ENCODE measurements around the gene IL11RA. TPM values are rescaled to one million over a fixed set of nuclear protein-coding genes. Genes with fewer than 3 reads are reported as not detected.

The IL11RA gene
- total and polyA plus RNA-seq, 10 of the 15 experiments (the other 5 are each of a cell fraction or from before 2014, with no cell fraction given), result 0.32 to 5.8 (median 2.2) TPM

GRCh38 chr9:34691936-34692315 lies 39.9 kb downstream of the IL11RA start:
- DNase-seq (ENCODE audit: low read depth, low spot score), result no peak
- CTCF ChIA-PET, result interaction anchor here (0.8 to 1.6 kb wide), 2 partner anchors 10 to 208 kb away, joined by 3 to 7 read pairs; no protein-coding TSS in a partner anchor

DNA sequence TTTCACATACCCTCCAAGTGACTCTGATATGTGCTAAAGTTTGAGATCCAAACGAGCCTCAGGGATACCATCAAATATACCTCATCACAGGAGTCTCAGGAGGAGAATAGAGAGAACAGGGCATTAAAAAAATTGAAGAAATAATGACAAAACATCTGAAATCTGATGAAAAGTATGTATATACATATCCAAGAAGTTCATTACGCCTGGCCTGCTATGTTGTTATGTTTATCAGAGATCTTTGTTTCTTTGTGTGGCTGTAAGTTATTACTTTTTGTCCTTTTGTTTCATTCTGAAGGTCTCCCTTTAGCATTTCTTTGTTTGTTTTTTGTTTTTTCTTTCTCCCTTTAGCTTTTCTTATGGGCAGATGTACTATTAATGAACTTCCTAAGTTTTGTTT lies 41.6 kb downstream of the IL11RA start:
- TF ChIP-seq HCFC1 (IDR thresholded peaks at IDR 0.05; ENCODE audit: low read length) (no peak), HDGF (IDR thresholded peaks at IDR 0.05) (no peak), HSF1 (IDR thresholded peaks at IDR 0.05; ENCODE audit: low read depth, low read length) (no peak), TCF3 (IDR thresholded peaks at IDR 0.05; ENCODE audit: borderline replicate concordance, insufficient read depth, low read depth, low read length) (no peak), POLR2A (IDR thresholded peaks at IDR 0.05; ENCODE audit: low read depth, low read length) (no peak), BMI1 (IDR thresholded peaks at IDR 0.05; ENCODE audit: borderline replicate concordance) (no peak), FOS (IDR thresholded peaks at IDR 0.05; ENCODE audit: borderline replicate concordance, extremely low read depth, insufficient read length) (no peak), SMC3 (IDR thresholded peaks at IDR 0.05; ENCODE audit: borderline replicate concordance, low read length) (no peak), POU2F2 (IDR thresholded peaks at IDR 0.05; ENCODE audit: borderline replicate concordance, low read depth, low read length) (no peak), ZNF24 (IDR thresholded peaks at IDR 0.05) (no peak), SUZ12 (IDR thresholded peaks at IDR 0.05; ENCODE audit: unreplicated experiment) (no peak)
- no peaks in the 10 kb centered on the region for H3K36me3 ChIP-seq (ENCODE audit: control insufficient read depth in 2 of 2, insufficient read depth in 2 of 2, low read length in 1 of 2)
- FAIRE-seq (no peak), ATAC-seq (no peak), DNase-seq (ENCODE audit: low read depth, low spot score) (no peak)
- H3K9ac ChIP-seq (ENCODE audit: control insufficient read depth, insufficient read depth, low read length), result no peak overlapping the region
- H2AFZ ChIP-seq (ENCODE audit: control insufficient read depth, low read depth, low read length), result no peak overlapping the region
- no peak overlapping the region for H3K4me3 ChIP-seq
- H3K79me2 ChIP-seq (ENCODE audit: control insufficient read depth, insufficient read depth, low read length), result no peaks in the 10 kb centered on the region
- H3K9me3 ChIP-seq (replicated peaks; ENCODE audit: control insufficient read depth, insufficient read depth, low read length), result no peaks in the 10 kb centered on the region
- peaks cover 0 to 4% of the 10 kb centered on the region in 2 experiments; a peak in 2 of 4 replicates for H3K27me3 ChIP-seq (replicated peaks in 1 of 2; ENCODE audit: control insufficient read depth in 2 of 2, insufficient read depth in 2 of 2, low read length in 1 of 2)
- intact Hi-C loops (cut with micrococcal nuclease; ENCODE audit: unreplicated experiment) (no loop called here), in situ Hi-C loops (cut with MboI) (no loop called here)
- POLR2A ChIA-PET, result interaction anchor here (0.7 kb wide), 1 partner anchor 708 kb away, joined by 4 read pairs; no protein-coding TSS in a partner anchor
- peaks cover 4% of the 10 kb centered on the region; the same call in 1 of the 2 replicates for H3K4me1 ChIP-seq (ENCODE audit: control insufficient read depth, insufficient read depth, low read length)
- BruUV-seq (replicated peaks), result no TSS peak
- CTCF ChIA-PET, result interaction anchor here (0.6 to 1.6 kb wide), 2 partner anchors 9 to 90 kb away, joined by 3 to 4 read pairs; no protein-coding TSS in a partner anchor
- SMC1A ChIA-PET (ENCODE audit: uncharacterized antibody, unreplicated experiment), result interaction anchor here (0.7 kb wide), 1 partner anchor 9 kb away, joined by 3 read pairs; no protein-coding TSS in a partner anchor
- RAD21 ChIA-PET (ENCODE audit: unreplicated experiment), result interaction anchor here (0.6 kb wide), 1 partner anchor 101 kb away, joined by 3 read pairs; no protein-coding TSS in a partner anchor
- 5% methylated on average over 2 of the region's 2 CpGs for WGBS (ENCODE audit: insufficient coverage, insufficient replicate concordance, low lambda C conversion rate, missing lambda C conversion rate)
- no peak overlapping the region for H3K4me2 ChIP-seq (ENCODE audit: control insufficient read depth, insufficient read depth)
- H4K20me1 ChIP-seq (ENCODE audit: control insufficient read depth, insufficient read depth), result no peaks in the 10 kb centered on the region
- no peak overlapping the region for H3K27ac ChIP-seq (ENCODE audit: control insufficient read depth, insufficient read depth)

More at GRCh38 chr9:34691936-34692315, 39.9 kb downstream of the IL11RA start:
- Histone ChIP-seq H3K36me3 (ENCODE audit: control insufficient read depth in 2 of 2, insufficient read depth in 2 of 2, low read length in 1 of 2) (no peaks in the 10 kb centered on the region), H3K4me2 (ENCODE audit: control insufficient read depth, insufficient read depth) (no peak overlapping the region), H3K79me2 (ENCODE audit: control insufficient read depth, insufficient read depth, low read length) (no peaks in the 10 kb centered on the region), H3K4me1 (ENCODE audit: control insufficient read depth, insufficient read depth, low read length) (peaks cover 12% of the 10 kb centered on the region), H3K27me3 (replicated peaks in 1 of 2; ENCODE audit: control insufficient read depth in 2 of 2, insufficient read depth in 2 of 2, low read length in 1 of 2) (no peaks in the 10 kb centered on the region; a peak in 2 of 4 replicates), H3K9ac (ENCODE audit: control insufficient read depth, insufficient read depth, low read length) (no peak overlapping the region), H4K20me1 (ENCODE audit: control insufficient read depth, insufficient read depth) (no peaks in the 10 kb centered on the region), H3K4me3 (no peak overlapping the region), H2AFZ (ENCODE audit: control insufficient read depth, low read depth, low read length) (no peak overlapping the region), H3K27ac (ENCODE audit: control insufficient read depth, insufficient read depth) (no peak overlapping the region), H3K9me3 (replicated peaks; ENCODE audit: control insufficient read depth, insufficient read depth, low read length) (no peaks in the 10 kb centered on the region)
- intact Hi-C loops (cut with micrococcal nuclease; ENCODE audit: unreplicated experiment), result no loop called here
- FAIRE-seq (no peak), ATAC-seq (no peak)
- ChIA-PET POLR2A (no interaction called here), RAD21 (ENCODE audit: unreplicated experiment) (no interaction called here), SMC1A (ENCODE audit: uncharacterized antibody, unreplicated experiment) (no interaction called here)
- WGBS (ENCODE audit: insufficient coverage, insufficient replicate concordance, low lambda C conversion rate, missing lambda C conversion rate), result 41% methylated on average over 5 of the region's 5 CpGs
- no TSS peak for BruUV-seq (replicated peaks)
- in situ Hi-C loops (cut with MboI), result no loop called here
- TF ChIP-seq POLR2AphosphoS5 (IDR thresholded peaks at IDR 0.05; ENCODE audit: low read length), result no peak
- TF ChIP-seq DPF2 (IDR thresholded peaks at IDR 0.05), result no peak
- no peak for TF ChIP-seq MTA2 (IDR thresholded peaks at IDR 0.05; ENCODE audit: low read depth)
- no peak for TF ChIP-seq ESRRA (IDR thresholded peaks at IDR 0.05; ENCODE audit: low read length)
